GM12891 (cell line): ENCODE results near the gene CMTM7.
"Not testable (repeated sequence)": the region's sequence is repeated elsewhere in the genome, so short reads cannot be mapped to it uniquely, and the experiment has no call there.

Experiments used
- POLR2A ChIP-seq: IDR thresholded peaks from 2 replicates; pipeline ENCODE4 v1.6.1; 2011; ENCODE audit warnings: low read depth, low read length, control low read depth
- POLR2AphosphoS5 ChIP-seq: IDR thresholded peaks from 2 replicates; pipeline ENCODE4 v1.6.1; 2011; ENCODE audit warnings: low read depth, low read length, control low read depth
- SPI1 ChIP-seq: IDR thresholded peaks from 2 replicates; pipeline ENCODE4 v1.6.1; 2011; ENCODE audit warnings: low read depth, low read length, control low read depth
- TAF1 ChIP-seq: IDR thresholded peaks from 2 replicates; pipeline ENCODE4 v1.6.1; 2011; ENCODE audit warnings: low read depth, low read length, control low read depth

GRCh38 chr3:32464726-32465125 lies 73.1 kb downstream of the CMTM7 start:
- TF ChIP-seq POLR2A, POLR2AphosphoS5, TAF1, SPI1: not testable (repeated sequence)
